GM12891 (cell line): Measurements from ENCODE around the gene RTL10.

Experiments
- POLR2A ChIP-seq: IDR thresholded peaks from 2 replicates; pipeline ENCODE4 v1.6.1; 2011; ENCODE audit warnings: low read depth, low read length, control low read depth
- POLR2AphosphoS5 ChIP-seq: IDR thresholded peaks from 2 replicates; pipeline ENCODE4 v1.6.1; 2011; ENCODE audit warnings: low read depth, low read length, control low read depth
- TAF1 ChIP-seq: IDR thresholded peaks from 2 replicates; pipeline ENCODE4 v1.6.1; 2011; ENCODE audit warnings: low read depth, low read length, control low read depth

DNA sequence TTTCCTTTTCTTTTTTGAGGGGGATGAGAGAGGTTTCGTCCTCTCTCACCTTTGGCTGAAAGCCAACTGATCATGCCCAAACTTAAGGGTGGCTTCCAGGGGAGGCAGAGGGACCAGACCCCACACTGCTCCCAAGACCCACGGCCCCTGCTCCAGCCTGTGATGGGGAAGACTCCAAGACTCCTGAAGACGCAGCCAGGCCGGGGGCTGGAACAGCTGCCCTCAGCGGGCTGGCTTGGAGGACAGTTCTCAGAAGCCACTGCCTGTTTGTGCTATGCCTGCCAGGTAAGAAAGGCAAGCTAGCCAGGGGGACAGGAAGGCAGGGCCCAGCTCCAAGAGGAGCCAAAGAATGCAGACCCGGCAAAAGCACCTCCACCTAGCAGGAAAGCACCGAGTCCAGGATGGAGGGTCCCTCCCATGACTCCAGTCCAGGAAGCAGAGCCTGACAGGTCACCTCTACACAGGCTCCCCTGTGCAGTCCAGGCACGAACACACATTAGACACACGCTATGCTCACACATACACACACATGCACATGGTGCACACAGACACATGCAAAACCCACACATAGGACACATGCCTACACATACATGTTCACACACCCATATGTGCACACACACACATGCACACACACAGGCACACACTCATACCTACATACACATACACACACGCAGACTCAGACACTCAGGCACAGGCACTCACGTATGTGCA is 31.3 kb downstream of the RTL10 start:
- TF ChIP-seq POLR2AphosphoS5 (no peak), POLR2A (no peak), TAF1 (no peak)
